T47D (cell line): ENCODE data around the gene MAPKAPK5.
"Not testable (repeated sequence)": the region's sequence is repeated elsewhere in the genome, so short reads cannot be mapped to it uniquely, and the experiment has no call there.

ENCODE experiments used
- DNase-seq, 2 experiments: peaks; one replicate each; pipeline versions ENCODE4 v3.0.0 to v3.0.0-alpha.2; 2011 to 2012; ENCODE audit warnings: low read depth in 1 of 2, low spot score in 1 of 2
- JUND ChIP-seq: IDR thresholded peaks from 2 replicates; pipeline ENCODE4 v1.6.1; 2012; ENCODE audit warnings: low read depth
- in situ Hi-C: cut with HindIII; loops from 2 replicates; pipeline ENCODE4 v1.10.0; 2016; ENCODE audit warnings: low sequenced_read_pairs, low pct_unique_long_range_greater_than_20kb

MAPKAPK5 gene

DNA sequence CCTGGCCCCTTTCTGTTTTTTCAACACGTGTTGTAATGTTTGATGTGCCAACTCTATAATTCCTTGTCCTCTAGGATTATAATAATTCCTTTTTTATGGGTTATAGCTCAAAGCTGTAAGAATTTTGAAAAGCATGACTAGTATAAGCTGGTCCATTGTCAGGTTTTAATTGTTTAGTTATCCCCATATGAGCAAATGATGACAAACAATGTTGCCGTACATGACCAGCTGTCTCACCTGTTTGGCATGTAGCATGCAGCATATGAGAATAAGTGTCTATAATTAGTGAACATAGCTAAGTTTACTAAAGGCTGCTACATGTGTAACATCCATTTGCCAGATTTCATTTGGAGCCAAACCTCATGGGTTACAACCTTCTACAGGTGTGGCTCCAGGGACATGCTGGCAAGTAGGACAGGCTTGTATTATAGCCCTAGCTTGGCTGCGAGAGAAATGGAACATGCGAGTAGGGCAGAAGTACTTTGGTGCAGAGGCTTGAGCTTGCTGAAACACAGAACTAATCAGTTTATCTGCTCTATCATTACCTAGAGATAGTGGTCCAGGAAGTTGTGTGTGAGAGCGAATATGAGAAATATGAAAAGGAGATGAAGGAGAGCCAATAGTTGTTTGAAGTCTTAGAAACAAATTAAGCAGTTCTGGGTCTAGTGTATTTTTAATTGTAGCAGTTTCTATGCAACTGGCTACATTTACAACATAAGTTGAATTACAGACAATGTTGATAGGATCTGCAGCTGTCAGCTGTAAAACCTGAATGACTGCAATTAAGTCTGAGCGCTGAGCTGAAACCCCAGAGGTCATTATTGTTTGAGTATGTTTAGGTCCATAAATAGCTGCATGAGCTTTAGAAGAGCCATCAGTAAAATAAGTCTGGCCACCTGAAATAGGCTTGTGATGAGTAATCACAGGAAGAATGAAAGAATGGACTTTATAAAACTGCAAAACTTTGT, 22.6 kb upstream of the MAPKAPK5 start:
- peak in 1 of 2 experiments; percentile 82 for DNase-seq
- TF ChIP-seq JUND = no peak
- in situ Hi-C loops = no loop called here

DNA sequence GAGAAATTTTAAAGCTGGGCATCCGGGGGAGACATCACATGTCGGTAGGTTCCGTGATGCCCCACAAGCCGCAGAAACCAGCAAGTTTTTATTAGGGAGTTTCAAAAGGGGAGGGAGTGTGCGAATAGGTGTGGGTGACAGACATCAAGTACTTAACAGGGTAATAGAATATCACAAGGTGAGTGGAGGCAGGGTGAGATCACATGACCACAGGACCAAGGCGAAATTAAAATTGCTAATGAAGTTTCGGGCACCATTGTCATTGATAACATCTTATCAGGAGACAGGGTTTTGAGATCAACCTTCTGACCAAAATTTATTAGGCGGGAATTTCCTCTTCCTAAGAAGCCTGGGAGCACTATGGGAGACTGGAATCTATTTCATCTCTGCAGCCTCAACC, 21.2 kb upstream of the MAPKAPK5 start:
- DNase-seq, in situ Hi-C loops: not testable (repeated sequence)

DNA sequence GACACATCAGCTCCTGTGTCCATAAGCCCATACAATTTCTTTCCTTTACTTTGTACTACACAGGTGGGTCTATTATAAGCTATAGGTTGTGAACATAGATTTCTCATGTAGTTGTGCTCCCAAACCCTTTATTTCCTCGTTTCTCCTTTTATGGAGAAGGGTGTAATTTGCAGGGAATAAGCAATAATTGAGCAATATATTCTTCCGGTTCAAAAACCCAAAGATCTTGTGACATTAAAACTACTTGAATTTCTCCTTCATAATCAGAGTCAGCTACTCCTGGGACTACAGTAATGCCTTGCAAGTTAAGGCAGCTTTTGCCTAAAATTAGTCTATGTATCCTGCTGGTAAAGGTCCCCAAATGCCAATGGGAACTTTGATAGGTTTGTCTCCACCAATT, 19.1 kb upstream of the MAPKAPK5 start:
- in situ Hi-C loops = no loop called here
- TF ChIP-seq JUND = no peak
- DNase-seq = no peak

DNA sequence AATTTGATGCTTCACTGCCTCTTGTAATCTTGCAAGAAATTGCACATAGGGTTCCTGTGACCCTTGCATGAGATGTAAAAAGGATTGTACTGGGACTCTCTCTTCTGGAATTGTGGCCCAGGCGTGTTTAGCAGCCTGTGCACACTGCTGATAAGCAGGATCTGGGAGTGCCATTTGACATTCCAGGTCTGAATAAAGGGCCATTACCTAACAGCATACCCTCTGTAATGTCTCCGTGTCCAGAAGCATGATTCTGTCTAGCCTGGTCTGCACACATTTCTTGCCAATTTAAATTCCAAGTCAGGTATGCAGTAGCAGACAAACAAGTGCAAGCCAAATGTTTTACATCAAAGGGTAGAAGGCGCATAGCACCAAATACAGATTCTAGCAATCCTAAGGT, 18.1 kb upstream of the MAPKAPK5 start:
- in situ Hi-C loops = no loop called here
- no peak for TF ChIP-seq JUND
- no peak for DNase-seq

DNA sequence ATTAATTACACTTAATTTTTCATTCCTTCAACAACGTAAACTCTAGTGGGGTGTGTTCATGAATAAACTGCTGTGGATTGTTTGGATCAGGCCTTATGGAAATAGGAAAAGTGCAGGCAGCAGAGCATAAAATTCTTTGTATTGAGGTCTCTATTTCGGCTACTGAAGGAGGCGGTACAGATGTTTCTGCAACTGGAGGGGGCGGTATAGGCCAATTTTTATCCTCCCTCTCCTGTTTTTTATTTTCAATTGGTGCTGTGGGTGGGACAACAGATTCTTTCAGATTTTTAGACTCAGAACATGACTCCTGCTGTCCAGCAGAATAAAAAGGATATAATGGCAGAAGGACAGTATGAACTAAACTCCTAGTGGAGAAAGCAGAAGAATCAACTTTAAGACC, 17.7 kb upstream of the MAPKAPK5 start:
- peak in 1 of 2 experiments; percentile 31 for DNase-seq
- in situ Hi-C loops = not testable (repeated sequence)

DNA sequence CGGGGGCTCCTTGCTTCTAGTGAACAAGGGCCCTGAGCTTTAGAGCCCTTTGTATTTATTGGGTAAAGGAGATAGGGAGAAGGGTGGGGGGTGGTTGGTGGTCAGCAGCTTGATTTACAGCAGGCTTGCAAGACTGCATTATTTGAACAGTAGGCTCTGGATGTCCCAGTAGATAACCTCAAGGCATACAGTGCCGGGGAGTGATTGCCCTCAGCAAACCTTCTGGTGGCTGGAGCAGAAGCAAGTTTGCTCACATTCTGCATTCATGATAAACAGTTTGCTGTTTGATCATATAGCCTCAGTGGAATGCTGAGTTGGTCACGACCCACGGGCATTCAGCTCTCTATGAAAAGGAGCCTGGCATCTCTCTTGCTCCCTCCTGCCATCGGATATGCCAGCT, 16.5 kb upstream of the MAPKAPK5 start:
- in situ Hi-C loops = no loop called here
- no peak for DNase-seq
- TF ChIP-seq JUND = no peak

DNA sequence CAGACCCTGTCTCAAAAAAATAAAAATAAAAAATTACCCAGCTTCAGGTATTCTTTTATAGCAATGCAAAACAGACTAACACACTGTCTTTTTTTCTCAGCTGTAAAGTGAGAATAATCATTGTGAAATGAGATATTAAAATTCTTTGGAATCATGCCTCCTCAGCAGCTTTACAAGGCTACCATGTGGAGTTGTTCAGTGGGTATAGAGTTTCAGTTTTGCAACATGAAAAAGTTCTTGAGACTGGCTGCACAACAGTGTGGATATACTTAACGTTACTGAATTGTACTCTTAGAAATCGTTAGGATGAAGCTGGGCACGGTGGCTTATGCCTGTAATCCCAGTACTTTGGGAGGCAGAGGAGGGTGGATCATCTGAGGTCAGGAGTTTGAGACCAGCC, 15.7 kb upstream of the MAPKAPK5 start:
- no peak for TF ChIP-seq JUND
- in situ Hi-C loops = no loop called here
- DNase-seq = no peak

DNA sequence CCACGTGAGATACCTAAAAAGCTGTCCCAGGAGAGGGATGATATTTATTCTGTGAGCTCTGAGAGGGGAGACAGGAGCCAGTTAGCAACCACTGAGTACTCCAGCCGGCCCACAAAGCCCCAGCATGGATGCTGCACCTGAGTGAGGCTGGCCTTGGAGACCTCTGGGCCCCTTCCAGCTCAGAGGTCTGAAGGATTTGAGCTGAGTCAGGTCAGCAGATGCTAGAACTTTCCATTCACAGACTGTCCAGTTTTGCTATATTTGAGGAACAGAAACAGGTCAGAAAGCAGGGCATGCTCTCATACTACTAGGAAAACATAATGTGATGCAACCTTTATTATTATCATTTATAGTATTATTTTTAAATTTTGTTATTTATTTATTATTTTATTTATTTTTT, 15.0 kb upstream of the MAPKAPK5 start:
- no peak for DNase-seq
- in situ Hi-C loops = no loop called here
- TF ChIP-seq JUND = no peak

DNA sequence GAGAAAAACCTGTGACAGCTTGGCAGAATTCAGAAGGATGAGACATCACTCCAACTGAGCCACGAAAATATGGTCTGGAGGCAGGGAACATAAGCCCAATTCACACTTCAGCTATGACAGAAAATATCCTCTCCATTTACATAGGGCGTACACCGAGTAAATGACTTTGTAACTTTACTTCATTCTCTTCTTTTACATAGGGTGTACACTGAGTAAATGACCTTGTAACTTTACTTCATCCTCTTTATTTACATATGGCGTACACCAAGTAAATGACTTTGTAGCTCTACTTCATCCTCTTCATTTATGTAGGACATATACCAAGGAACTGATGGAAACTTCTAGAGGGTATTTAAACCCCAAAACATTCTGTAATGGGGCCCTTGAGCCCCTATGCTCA, 14.1 kb upstream of the MAPKAPK5 start:
- in situ Hi-C loops = no loop called here
- no peak for TF ChIP-seq JUND
- no peak for DNase-seq

DNA sequence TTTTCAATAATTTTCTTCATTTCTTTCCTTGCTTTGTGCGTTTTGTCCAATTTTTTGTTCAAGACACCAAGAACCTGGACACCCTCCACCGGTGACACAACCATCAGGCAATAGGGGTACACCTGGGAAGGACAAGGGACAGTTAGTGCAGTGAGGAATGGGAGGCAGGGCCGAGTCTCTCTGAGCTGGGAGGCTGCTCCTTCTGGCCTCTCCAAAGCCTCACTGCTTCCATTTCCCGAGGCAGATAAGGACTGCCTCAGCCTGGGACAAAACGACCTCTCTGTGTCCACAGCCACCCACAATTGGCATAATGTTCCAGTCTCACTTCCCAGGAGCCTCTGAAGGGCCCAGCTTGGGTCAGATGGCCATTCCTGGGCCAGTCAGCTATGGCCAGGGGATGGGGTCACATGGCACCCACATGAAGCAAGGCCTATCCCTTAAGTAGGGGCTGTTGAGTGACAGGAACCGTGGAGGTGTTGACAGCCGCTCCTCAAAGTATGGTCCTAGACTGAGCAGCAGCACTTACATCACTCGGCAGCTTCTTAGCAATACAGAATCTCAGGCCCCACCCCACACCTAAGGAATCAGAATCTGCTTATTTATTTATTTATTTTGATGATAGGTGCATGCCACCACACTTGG, 13.6 kb upstream of the MAPKAPK5 start:
- DNase-seq = no peak
- no peak for TF ChIP-seq JUND
- in situ Hi-C loops = no loop called here

DNA sequence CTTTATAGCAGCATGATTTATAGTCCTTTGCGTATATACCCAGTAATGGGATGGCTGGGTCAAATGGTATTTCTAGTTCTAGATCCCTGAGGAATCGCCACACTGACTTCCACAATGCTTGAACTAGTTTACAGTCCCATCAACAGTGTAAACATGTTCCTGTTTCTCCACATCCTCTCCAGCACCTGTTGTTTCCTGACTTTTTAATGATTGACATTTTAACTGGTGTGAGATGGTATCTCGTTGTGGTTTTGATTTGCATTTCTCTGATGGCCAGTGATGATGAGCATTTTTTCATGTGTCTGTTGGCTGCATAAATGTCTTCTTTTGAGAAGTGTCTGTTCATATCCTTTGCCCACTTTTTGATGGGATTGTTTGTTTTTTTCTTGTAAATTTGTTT, 12.4 kb upstream of the MAPKAPK5 start:
- DNase-seq, in situ Hi-C loops: not testable (repeated sequence)

DNA sequence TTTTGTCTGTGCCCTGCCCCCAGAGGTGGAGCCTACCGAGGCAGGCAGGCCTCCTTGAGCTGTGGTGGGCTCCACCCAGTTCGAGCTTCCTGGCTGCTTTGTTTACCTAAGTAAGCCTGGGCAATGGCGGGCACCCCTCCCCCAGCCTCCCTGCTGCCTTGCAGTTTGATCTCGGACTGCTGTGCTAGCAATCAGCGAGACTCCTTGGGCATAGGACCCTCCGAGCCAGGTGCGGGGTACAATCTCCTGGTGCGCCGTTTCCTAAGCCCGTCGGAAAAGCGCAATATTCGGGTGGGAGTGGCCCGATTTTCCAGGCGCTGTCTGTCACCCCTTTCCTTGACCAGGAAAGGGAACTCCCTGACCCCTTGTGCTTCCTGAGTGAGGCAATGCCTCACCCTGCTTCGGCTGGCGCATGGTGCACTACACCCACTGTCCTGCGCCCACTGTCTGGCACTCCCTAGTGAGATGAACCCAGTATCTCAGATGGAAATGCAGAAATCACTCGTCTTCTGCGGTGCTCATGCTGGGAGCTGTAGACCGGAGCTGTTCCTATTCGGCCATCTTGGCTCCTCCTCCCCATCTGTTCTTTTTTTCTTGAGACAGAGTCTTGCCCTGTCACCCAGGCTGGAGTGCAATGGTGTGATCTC, 7.2 kb upstream of the MAPKAPK5 start:
- DNase-seq, in situ Hi-C loops: not testable (repeated sequence)

DNA sequence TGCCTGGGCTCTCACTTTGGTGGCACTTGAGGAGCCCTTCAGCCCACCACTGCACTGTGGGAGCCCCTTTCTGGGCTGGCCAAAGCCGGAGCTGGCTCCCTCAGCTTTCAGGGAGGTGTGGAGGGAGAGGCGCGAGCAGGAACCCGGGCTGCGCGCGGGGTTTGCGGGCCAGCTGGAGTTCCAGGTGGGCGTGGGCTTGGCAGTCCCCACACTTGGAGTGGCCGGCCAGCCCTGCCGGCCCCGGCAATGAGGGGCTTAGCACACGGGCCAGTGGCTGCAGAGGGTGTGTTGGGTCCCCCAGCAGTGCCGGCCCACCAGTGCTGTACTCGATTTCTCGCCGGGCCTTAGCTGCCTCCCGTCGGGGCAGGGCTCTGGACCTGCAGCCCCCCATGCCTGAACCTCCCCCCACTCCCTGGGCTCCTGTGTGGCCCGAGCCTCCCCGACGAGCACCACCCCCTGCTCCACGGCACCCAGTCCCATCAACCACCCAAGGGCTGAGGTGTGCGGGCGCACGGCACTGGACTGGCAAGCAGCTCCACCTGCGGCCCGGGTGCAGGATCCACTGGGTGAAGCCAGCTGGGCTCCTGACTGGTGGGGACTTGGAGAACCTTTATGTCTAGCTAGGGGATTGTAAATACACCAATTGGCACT, 6.4 kb upstream of the MAPKAPK5 start:
- in situ Hi-C loops, DNase-seq: not testable (repeated sequence)
